Measurements from ENCODE around the gene PRODH. TPM values are rescaled to one million over a fixed set of nuclear protein-coding genes. Genes with fewer than 3 reads are reported as not detected.
"Not testable (repeated sequence)": the region's sequence is repeated elsewhere in the genome, so short reads cannot be mapped to it uniquely, and the experiment has no call there.

PRODH gene
- total RNA-seq, 3 donors from 2014 or later = 4.9 to 7.5 (median 5.3) TPM

- ATAC-seq = no peak
- H3K4me1 ChIP-seq (ENCODE audit: low read depth) = peaks cover 3% of the 10 kb centered on the region
- no peaks in the 10 kb centered on the region for H3K9me3 ChIP-seq
- TF ChIP-seq CTCF (IDR thresholded peaks at IDR 0.05) = no peak
- no peaks in the 10 kb centered on the region for H3K36me3 ChIP-seq (ENCODE audit: low read depth)
- intact Hi-C loops (cut with DNase I, micrococcal nuclease) = no loop called here
- DNase-seq = no peak
- H3K4me3 ChIP-seq = no peak overlapping the region
These were observed 29.7 kb upstream of the PRODH start for GRCh38 chr22:18965526-18966421.

- ATAC-seq; H3K4me1 ChIP-seq (ENCODE audit: low read depth); H3K36me3 ChIP-seq (ENCODE audit: low read depth); H3K4me3 ChIP-seq; H3K9me3 ChIP-seq; intact Hi-C loops (cut with DNase I, micrococcal nuclease): not testable (repeated sequence)
- DNase-seq = peak in 2 of 3 donors; percentile 11 to 29
These were observed 28.6 kb upstream of the PRODH start for GRCh38 chr22:18964501-18965265.

GRCh38 chr22:18964051-18964450 lies 28.0 kb upstream of the PRODH start:
- not testable (repeated sequence) for ATAC-seq

GRCh38 chr22:18962308-18962635 lies 26.2 kb upstream of the PRODH start:
- no peak for ATAC-seq
- intact Hi-C loops (cut with DNase I, micrococcal nuclease) = no loop called here
- Histone ChIP-seq H3K4me1 (ENCODE audit: low read depth) (no peaks in the 10 kb centered on the region), H3K4me3 (no peak overlapping the region), H3K36me3 (ENCODE audit: low read depth) (no peaks in the 10 kb centered on the region), H3K9me3 (no peaks in the 10 kb centered on the region)
- no peak for TF ChIP-seq CTCF (IDR thresholded peaks at IDR 0.05)
- DNase-seq = no peak

More at GRCh38 chr22:18964051-18964450, 28.0 kb upstream of the PRODH start:
- DNase-seq = peak in 1 of 3 donors; percentile 34
- H3K4me1 ChIP-seq (ENCODE audit: low read depth); H3K9me3 ChIP-seq; intact Hi-C loops (cut with DNase I, micrococcal nuclease); H3K36me3 ChIP-seq (ENCODE audit: low read depth); H3K4me3 ChIP-seq: not testable (repeated sequence)

- H3K4me1 ChIP-seq (ENCODE audit: low read depth); H3K36me3 ChIP-seq (ENCODE audit: low read depth); ATAC-seq; H3K4me3 ChIP-seq; intact Hi-C loops (cut with DNase I, micrococcal nuclease); H3K9me3 ChIP-seq: not testable (repeated sequence)
- peak in 1 of 3 donors; percentile 27 for DNase-seq
These were observed 25.7 kb upstream of the PRODH start for GRCh38 chr22:18961632-18962307.

GRCh38 chr22:18961201-18961600 lies 25.1 kb upstream of the PRODH start:
- intact Hi-C loops (cut with DNase I, micrococcal nuclease); H3K4me1 ChIP-seq (ENCODE audit: low read depth); H3K4me3 ChIP-seq; H3K9me3 ChIP-seq; ATAC-seq; H3K36me3 ChIP-seq (ENCODE audit: low read depth): not testable (repeated sequence)
- DNase-seq = peak in 1 of 3 donors; percentile 25

- H3K9me3 ChIP-seq; H3K4me3 ChIP-seq; ATAC-seq; H3K36me3 ChIP-seq (ENCODE audit: low read depth); intact Hi-C loops (cut with DNase I, micrococcal nuclease); H3K4me1 ChIP-seq (ENCODE audit: low read depth): not testable (repeated sequence)
- DNase-seq = peak in 1 of 3 donors; percentile 9
These were observed 24.2 kb upstream of the PRODH start for GRCh38 chr22:18960166-18960820.

- H3K4me1 ChIP-seq (ENCODE audit: low read depth); ATAC-seq; H3K36me3 ChIP-seq (ENCODE audit: low read depth); H3K9me3 ChIP-seq; intact Hi-C loops (cut with DNase I, micrococcal nuclease); H3K4me3 ChIP-seq: not testable (repeated sequence)
- peak in 2 of 3 donors; percentile 8 to 29 for DNase-seq
These were observed 23.6 kb upstream of the PRODH start for GRCh38 chr22:18959741-18960140.

- H3K4me3 ChIP-seq; H3K36me3 ChIP-seq (ENCODE audit: low read depth); H3K9me3 ChIP-seq; intact Hi-C loops (cut with DNase I, micrococcal nuclease); ATAC-seq; H3K4me1 ChIP-seq (ENCODE audit: low read depth): not testable (repeated sequence)
- DNase-seq = peak in 1 of 3 donors; percentile 9
These were observed 23.2 kb upstream of the PRODH start for GRCh38 chr22:18959266-18959665.

GRCh38 chr22:18958738-18959137 lies 22.6 kb upstream of the PRODH start:
- H3K4me3 ChIP-seq; H3K36me3 ChIP-seq (ENCODE audit: low read depth); H3K4me1 ChIP-seq (ENCODE audit: low read depth); intact Hi-C loops (cut with DNase I, micrococcal nuclease); ATAC-seq; H3K9me3 ChIP-seq: not testable (repeated sequence)
- peak in 1 of 3 donors; percentile 8 for DNase-seq

- ATAC-seq; H3K36me3 ChIP-seq (ENCODE audit: low read depth); H3K9me3 ChIP-seq; H3K4me1 ChIP-seq (ENCODE audit: low read depth); intact Hi-C loops (cut with DNase I, micrococcal nuclease); H3K4me3 ChIP-seq: not testable (repeated sequence)
- DNase-seq = peak in 2 of 3 donors; percentile 6 to 30
These were observed 22.2 kb upstream of the PRODH start for GRCh38 chr22:18958321-18958705.
